OCI-LY7 (cell line): ENCODE measurements around the gene MARCHF6. TPM values are rescaled to one million over a fixed set of nuclear protein-coding genes. Genes with fewer than 3 reads are reported as not detected.

Source experiments
- BruUV-seq: library from RNA; stranded (reverse); fragments of 400-500 nt; replicated peaks from 2 replicates; lab custom pipeline; 2021; lab: Mats Ljungman, UMichigan
- CTCF ChIA-PET: fragments of 300-600 bp; sonication (Branson Sonifier 250); formaldehyde crosslinking; loops from one replicate; lab custom pipeline; 2022; ENCODE audit warnings: antibody characterized with exemption; ENCODE audit not compliant: unreplicated experiment; lab: Charles Lee
- POLR2A ChIA-PET: fragments of 300-600 bp; sonication (Branson Sonifier 250); formaldehyde crosslinking; loops from one replicate; lab custom pipeline; 2022; ENCODE audit warnings: antibody characterized with exemption; lab: Charles Lee
- DNase-seq: peaks from one replicate; pipeline ENCODE4 v3.0.0-alpha.2; 2015; ENCODE audit warnings: low spot score
- H2AFZ ChIP-seq: fragments of 200-600 bp; sonication (generic), shearing (Covaris generic); 2 replicates; pipeline ENCODE4 v1.6.1; 2014; ENCODE audit warnings: mild to moderate bottlenecking, antibody characterized with exemption, low read length, moderate library complexity
- H3K27ac ChIP-seq: fragments of 200-600 bp; sonication (generic); 2 replicates; pipeline ENCODE4 v1.5.1; 2014; ENCODE audit warnings: mixed run types, low read depth, mild to moderate bottlenecking, moderate library complexity, low read length, inconsistent platforms; ENCODE audit not compliant: poor library complexity, severe bottlenecking
- H3K36me3 ChIP-seq: fragments of 200-600 bp; sonication (generic); 2 replicates; pipeline ENCODE4 v1.6.1; 2014; ENCODE audit warnings: mild to moderate bottlenecking, antibody characterized with exemption, low read length, moderate library complexity, mixed read lengths; ENCODE audit not compliant: insufficient read depth
- H3K4me1 ChIP-seq: fragments of 200-600 bp; sonication (generic); 2 replicates; pipeline ENCODE4 v1.5.1; 2014; ENCODE audit warnings: mild to moderate bottlenecking, low read length; ENCODE audit not compliant: insufficient read depth, poor library complexity, severe bottlenecking
- H3K4me2 ChIP-seq: fragments of 200-600 bp; sonication (generic); 2 replicates; pipeline ENCODE4 v1.6.1; 2014; ENCODE audit warnings: mild to moderate bottlenecking, low read length
- H3K4me3 ChIP-seq: fragments of 200-600 bp; sonication (generic); 2 replicates; pipeline ENCODE4 v1.5.1; 2014; ENCODE audit warnings: mild to moderate bottlenecking, low read depth, low read length; ENCODE audit not compliant: poor library complexity, severe bottlenecking
- H3K79me2 ChIP-seq: fragments of 200-600 bp; sonication (generic); 2 replicates; pipeline ENCODE4 v1.6.1; 2016; ENCODE audit warnings: low read depth, mild to moderate bottlenecking, low read length, moderate library complexity, mixed read lengths; ENCODE audit not compliant: insufficient read depth
- H3K9me2 ChIP-seq: fragments of 200-600 bp; sonication (generic); 2 replicates; pipeline ENCODE4 v1.6.1; 2016; ENCODE audit warnings: mild to moderate bottlenecking, low read length, mixed read lengths; ENCODE audit not compliant: insufficient read depth
- H3K9me3 ChIP-seq: fragments of 200-600 bp; sonication (generic); 2 replicates; pipeline ENCODE4 v1.6.1; 2014; ENCODE audit warnings: mild to moderate bottlenecking, mixed run types, low read length, mixed read lengths
- H4K20me1 ChIP-seq: fragments of 200-600 bp; sonication (generic); 2 replicates; pipeline ENCODE4 v1.6.1; 2014; ENCODE audit warnings: mild to moderate bottlenecking, antibody characterized with exemption, low read length, moderate library complexity, mixed read lengths; ENCODE audit not compliant: insufficient read depth
- CTCF ChIP-seq: fragments of 200-600 bp; sonication (generic); conservative IDR thresholded peaks from 2 replicates; pipeline ENCODE4 v1.5.1; 2014; ENCODE audit warnings: mild to moderate bottlenecking, antibody characterized with exemption, low read length, moderate library complexity, mixed read lengths
- EZH2phosphoT487 ChIP-seq: fragments of 200-600 bp; sonication (generic); IDR thresholded peaks from 2 replicates; pipeline ENCODE4 v1.6.1; 2018; ENCODE audit warnings: low read depth, borderline replicate concordance, mild to moderate bottlenecking, mixed run types, antibody characterized with exemption, low read length, moderate library complexity, mixed read lengths
- intact Hi-C: fragments of 100-400 bp; cut with micrococcal nuclease; formaldehyde crosslinking; loops from one replicate; pipeline ENCODE4 v1.10.0; 2022; ENCODE audit not compliant: unreplicated experiment
- total RNA-seq, 2 experiments: library from RNA; depleted of rRNA in 1 of 2; stranded (reverse); fragments of >200 nt in 1 of 2; shearing (Covaris generic) in 1 of 2; gene quantifications; 2 replicates each; pipeline ENCODE4 v1.2.3, GENCODE V29; 2014 to 2022

MARCHF6 gene
- total RNA-seq, 2 experiments from 2014 or later = 113 to 118 TPM

- Histone ChIP-seq H3K4me3 (no peak overlapping the region), H2AFZ (no peak overlapping the region), H3K9me3 (no peaks in the 10 kb centered on the region), H3K36me3 (peaks cover 56% of the 10 kb centered on the region), H3K4me2 (no peak overlapping the region), H3K9me2 (no peaks in the 10 kb centered on the region), H3K79me2 (peaks cover 68% of the 10 kb centered on the region), H3K4me1 (no peaks in the 10 kb centered on the region), H3K27ac (no peak overlapping the region), H4K20me1 (peaks cover 18% of the 10 kb centered on the region; the same call in 1 of the 2 replicates)
- no TSS peak for BruUV-seq
- intact Hi-C loops = no loop called here
- no peak for TF ChIP-seq CTCF
- TF ChIP-seq EZH2phosphoT487 = no peak
- DNase-seq = no peak
- POLR2A ChIA-PET = interaction anchor here (1.4 kb wide), 1 partner anchor 10 kb away, joined by 10 read pairs; no protein-coding TSS in a partner anchor
- CTCF ChIA-PET = interaction anchor here (0.6 kb wide), 1 partner anchor 8 kb away, joined by 4 read pairs; no protein-coding TSS in a partner anchor
These were observed 23.6 kb downstream of the MARCHF6 start for GRCh38 chr5:10377081-10377480.

DNA sequence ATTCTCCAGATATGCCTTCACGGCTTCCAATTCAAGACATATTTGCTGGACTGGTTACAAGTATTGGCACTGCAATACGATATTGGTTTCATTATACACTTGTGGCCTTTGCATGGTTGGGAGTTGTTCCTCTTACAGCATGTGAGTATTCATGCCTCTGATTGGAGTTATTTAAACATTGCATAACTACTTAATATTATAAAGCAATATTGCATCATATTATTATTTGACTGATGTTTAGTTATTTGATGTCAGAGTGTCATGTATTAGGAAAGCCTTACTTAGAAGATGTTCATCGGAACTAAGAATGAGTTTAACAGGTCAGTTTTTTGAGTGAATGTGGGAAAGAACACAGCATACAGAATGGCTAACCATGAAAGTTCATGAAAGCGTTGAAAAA lies 28.3 kb downstream of the MARCHF6 start:
- peaks cover 37% of the 10 kb centered on the region; the same call in 1 of the 2 replicates for H3K79me2 ChIP-seq
- no peak for TF ChIP-seq EZH2phosphoT487
- no peak for TF ChIP-seq CTCF
- peaks cover 85% of the 10 kb centered on the region for H3K36me3 ChIP-seq
- H3K4me1 ChIP-seq = no peaks in the 10 kb centered on the region
- CTCF ChIA-PET = no interaction called here
- no peaks in the 10 kb centered on the region for H3K9me3 ChIP-seq
- DNase-seq = no peak
- no peak overlapping the region for H2AFZ ChIP-seq
- peaks cover 18% of the 10 kb centered on the region; the same call in 1 of the 2 replicates for H4K20me1 ChIP-seq
- no peaks in the 10 kb centered on the region for H3K9me2 ChIP-seq
- no peak overlapping the region for H3K4me3 ChIP-seq
- no peak overlapping the region for H3K27ac ChIP-seq
- intact Hi-C loops = no loop called here
- no TSS peak for BruUV-seq
- POLR2A ChIA-PET = interaction anchor here (0.7 to 1.1 kb wide), 2 partner anchors 46 to 108 kb away, joined by 3 to 4 read pairs; no protein-coding TSS in a partner anchor
- no peak overlapping the region for H3K4me2 ChIP-seq

DNA sequence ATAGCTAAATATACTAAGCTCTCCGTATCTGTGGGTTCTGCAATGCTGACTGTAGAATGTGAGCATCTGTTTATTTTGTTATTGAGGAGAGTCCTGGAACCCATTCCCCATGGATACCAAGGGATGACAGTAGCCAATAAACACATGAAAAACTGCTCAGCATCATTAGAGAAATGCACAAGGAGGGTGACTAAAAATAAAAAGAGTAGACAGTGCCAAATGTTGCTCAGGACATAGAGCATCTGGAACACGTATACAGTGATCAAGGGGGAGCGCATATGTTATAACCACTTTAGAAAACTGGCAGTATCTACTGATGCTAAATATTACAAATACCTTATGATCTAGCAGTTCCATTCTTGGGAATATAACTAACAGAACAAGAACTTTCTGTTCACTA lies 31.0 kb downstream of the MARCHF6 start:
- H3K9me3 ChIP-seq = no peaks in the 10 kb centered on the region
- ChIA-PET POLR2A (interaction anchor here (0.7 to 1.2 kb wide), 2 partner anchors 12 to 44 kb away, joined by 3 to 4 read pairs; no protein-coding TSS in a partner anchor), CTCF (no interaction called here)
- H4K20me1 ChIP-seq = no peaks in the 10 kb centered on the region
- no peaks in the 10 kb centered on the region for H3K9me2 ChIP-seq
- H3K4me2 ChIP-seq = no peak overlapping the region
- no peak for TF ChIP-seq EZH2phosphoT487
- TF ChIP-seq CTCF = no peak
- no peak overlapping the region for H3K4me3 ChIP-seq
- H3K79me2 ChIP-seq = peaks cover 10% of the 10 kb centered on the region; the same call in 1 of the 2 replicates
- H3K36me3 ChIP-seq = peaks cover 86% of the 10 kb centered on the region
- H3K27ac ChIP-seq = no peak overlapping the region
- no TSS peak for BruUV-seq
- H2AFZ ChIP-seq = no peak overlapping the region
- intact Hi-C loops = no loop called here
- no peak for DNase-seq
- no peaks in the 10 kb centered on the region for H3K4me1 ChIP-seq
